HCT116 (cell line): Measurements from ENCODE around the gene KCTD14. TPM values are rescaled to one million over a fixed set of nuclear protein-coding genes. Genes with fewer than 3 reads are reported as not detected.
"Not testable (repeated sequence)": the region's sequence is repeated elsewhere in the genome, so short reads cannot be mapped to it uniquely, and the experiment has no call there.

Experiments
- ATAC-seq: fragments of 200-7000 bp; cut with Tn5 transposase; 2 replicates; pipeline ENCODE4 v1.9.1; 2020; ENCODE audit warnings: mild to moderate bottlenecking, moderate library complexity
- BruUV-seq: library from RNA; stranded (reverse); fragments of 400-500 nt; replicated peaks from 2 replicates; lab custom pipeline; 2021; lab: Mats Ljungman, UMichigan
- CTCF ChIA-PET: fragments of 300-600 bp; sonication (Branson Sonifier 250); formaldehyde crosslinking; loops from one replicate; lab custom pipeline; 2021; ENCODE audit warnings: antibody characterized with exemption; lab: Charles Lee
- POLR2A ChIA-PET: fragments of 300-600, 350-600 bp; sonication (Branson Sonifier 250); formaldehyde crosslinking; loops from one replicate; lab custom pipeline; 2021; ENCODE audit warnings: antibody characterized with exemption; lab: Charles Lee
- RAD21 ChIA-PET, 2 experiments: fragments of 300-600 bp; sonication (Branson Sonifier 250); formaldehyde crosslinking; loops; one replicate each; lab custom pipeline; 2023; ENCODE audit warnings: low total read pairs in 2 of 2; ENCODE audit not compliant: uncharacterized antibody in 2 of 2, unreplicated experiment in 2 of 2, low non-redundant PET in 1 of 2; lab: Charles Lee
- DNase-seq: peaks from one replicate; pipeline ENCODE4 v3.0.0-alpha.2; 2010; ENCODE audit warnings: low read depth, low spot score
- H2AFZ ChIP-seq: fragments of 200-600 bp; shearing (Covaris generic), sonication (generic); 2 replicates; pipeline ENCODE4 v1.6.1; 2017; ENCODE audit warnings: low read depth, mixed run types, mixed read lengths, antibody characterized with exemption, low read length; ENCODE audit not compliant: poor library complexity, severe bottlenecking
- H3K27ac ChIP-seq: 2 replicates; pipeline ENCODE4 v1.5.1; 2012; ENCODE audit warnings: low read depth, low read length
- H3K27me3 ChIP-seq: fragments of 200-600 bp; sonication (generic); 2 replicates; pipeline ENCODE4 v1.6.1; 2016; ENCODE audit warnings: mixed run types, low read length, mixed read lengths; ENCODE audit not compliant: insufficient read depth
- H3K36me3 ChIP-seq, 2 experiments: fragments of 200-500 bp in 1 of 2; fragments of 200-600 bp in 1 of 2; sonication (Bioruptor generic) in 1 of 2; sonication (generic) in 1 of 2; 2 replicates each; pipeline versions ENCODE4 v1.5.1 to v1.6.1; 2014 to 2016; ENCODE audit warnings: low read length in 2 of 2, inconsistent platforms in 1 of 2, mixed read lengths in 1 of 2, mixed run types in 1 of 2; ENCODE audit not compliant: insufficient read depth in 2 of 2, control insufficient read depth in 1 of 2
- H3K4me1 ChIP-seq, 2 experiments: fragments of 200-600 bp in 1 of 2; sonication (generic) in 1 of 2; 2 replicates each; pipeline versions ENCODE4 v1.5.1 to v1.6.1; 2012 to 2017; ENCODE audit warnings: low read length in 2 of 2, inconsistent platforms in 1 of 2, mild to moderate bottlenecking in 1 of 2, mixed read lengths in 1 of 2, mixed run types in 1 of 2, moderate library complexity in 1 of 2; ENCODE audit not compliant: insufficient read depth in 2 of 2, control insufficient read depth in 1 of 2
- H3K4me2 ChIP-seq: fragments of 200-600 bp; sonication (generic); 2 replicates; pipeline ENCODE4 v1.6.1; 2017; ENCODE audit warnings: mixed run types, low read length, mixed read lengths
- H3K4me3 ChIP-seq, 2 experiments: fragments of 200-600 bp in 1 of 2; sonication (generic) in 1 of 2; replicated peaks in 1 of 2; 2 replicates each; pipeline ENCODE4 v1.5.1; 2011 to 2016; ENCODE audit warnings: low read length in 2 of 2, control low read depth in 1 of 2, low read depth in 1 of 2, mild to moderate bottlenecking in 1 of 2, mixed read lengths in 1 of 2, mixed run types in 1 of 2
- H3K79me2 ChIP-seq: fragments of 200-600 bp; sonication (generic); 2 replicates; pipeline ENCODE4 v1.6.1; 2017; ENCODE audit warnings: mild to moderate bottlenecking, mixed run types, low read length, moderate library complexity, mixed read lengths; ENCODE audit not compliant: insufficient read depth
- H3K9ac ChIP-seq: fragments of 200-600 bp; sonication (generic); 2 replicates; pipeline ENCODE4 v1.6.1; 2016; ENCODE audit warnings: low read length, mixed read lengths
- H3K9me2 ChIP-seq: fragments of 200-600 bp; sonication (generic), shearing (Covaris generic); 2 replicates; pipeline ENCODE4 v1.6.1; 2017; ENCODE audit warnings: mixed run types, mild to moderate bottlenecking, moderate library complexity; ENCODE audit not compliant: insufficient read depth
- H3K9me3 ChIP-seq, 2 experiments: fragments of 200-500 bp in 1 of 2; fragments of 200-600 bp in 1 of 2; sonication (Bioruptor generic) in 1 of 2; sonication (generic) in 1 of 2; 2 replicates each; pipeline ENCODE4 v1.6.1; 2014 to 2017; ENCODE audit warnings: low read length in 2 of 2, mixed read lengths in 2 of 2, inconsistent platforms in 1 of 2, low read depth in 1 of 2, mild to moderate bottlenecking in 1 of 2, mixed run types in 1 of 2, moderate library complexity in 1 of 2; ENCODE audit not compliant: control insufficient read depth in 1 of 2, insufficient read depth in 1 of 2
- H4K20me1 ChIP-seq: fragments of 200-600 bp; sonication (generic), shearing (Covaris generic); 2 replicates; pipeline ENCODE4 v1.6.1; 2017; ENCODE audit warnings: mixed run types, mild to moderate bottlenecking, moderate library complexity; ENCODE audit not compliant: insufficient read depth
- ELF1 ChIP-seq: IDR thresholded peaks from 2 replicates; pipeline ENCODE4 v1.6.1; 2012; ENCODE audit warnings: low read depth, borderline replicate concordance
- FOSL1 ChIP-seq: IDR thresholded peaks from 2 replicates; pipeline ENCODE4 v1.6.1; 2012; ENCODE audit warnings: low read depth
- JUND ChIP-seq: IDR thresholded peaks from 2 replicates; pipeline ENCODE4 v1.6.1; 2012
- POLR2A ChIP-seq: IDR thresholded peaks from 2 replicates; pipeline ENCODE4 v1.7.0; 2011; ENCODE audit warnings: borderline replicate concordance; ENCODE audit not compliant: insufficient read depth, insufficient read length; ENCODE audit errors: extremely low read depth
- POLR2AphosphoS5 ChIP-seq: IDR thresholded peaks from 2 replicates; pipeline ENCODE4 v1.6.1; 2011; ENCODE audit warnings: mild to moderate bottlenecking, low read depth, low read length, moderate library complexity
- SP1 ChIP-seq: IDR thresholded peaks from 2 replicates; pipeline ENCODE4 v1.6.1; 2012; ENCODE audit warnings: low read depth
- TCF7L2 ChIP-seq: IDR thresholded peaks from 2 replicates; pipeline ENCODE4 v1.7.0; 2011; ENCODE audit warnings: borderline replicate concordance, inconsistent platforms; ENCODE audit not compliant: insufficient read depth, insufficient read length; ENCODE audit errors: extremely low read depth
- YY1 ChIP-seq: IDR thresholded peaks from 2 replicates; pipeline ENCODE4 v1.6.1; 2011; ENCODE audit warnings: low read length, low read depth, moderate library complexity, mild to moderate bottlenecking; ENCODE audit not compliant: insufficient replicate concordance; ENCODE audit errors: extremely low read depth
- ZBTB33 ChIP-seq: IDR thresholded peaks from 2 replicates; pipeline ENCODE4 v1.6.1; 2011; ENCODE audit warnings: mild to moderate bottlenecking, low read length, moderate library complexity; ENCODE audit not compliant: insufficient replicate concordance; ENCODE audit errors: extremely low read depth
- intact Hi-C: fragments of 100-400 bp; cut with micrococcal nuclease; formaldehyde crosslinking; loops from 2 replicates; pipeline ENCODE4 v1.10.0; 2022
- total RNA-seq: library from RNA; stranded (reverse); gene quantifications from one replicate; pipeline ENCODE4 v1.2.1, GENCODE V29; 2021; ENCODE audit not compliant: unreplicated experiment

KCTD14 gene
- total RNA-seq, 1 experiment from 2014 or later = 15.2 TPM

DNA sequence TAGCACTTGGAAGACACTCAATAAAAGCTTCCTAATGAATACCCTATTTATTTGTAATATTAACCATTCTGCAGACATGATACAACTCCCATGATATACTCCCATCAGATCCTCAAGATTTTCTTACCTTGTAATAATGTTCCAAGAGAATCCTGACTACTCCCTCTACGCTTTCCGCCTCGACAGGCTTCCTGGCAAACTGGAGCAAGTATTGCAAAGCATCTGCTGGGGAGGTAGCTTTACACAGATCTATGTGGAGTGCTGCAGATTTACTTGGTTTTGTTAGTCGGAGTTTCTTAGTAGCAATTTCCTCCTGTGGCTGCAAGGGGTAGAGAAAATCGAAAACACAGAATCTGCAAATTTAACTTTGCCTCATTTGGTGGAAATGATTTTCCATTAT, 32.1 kb downstream of the KCTD14 start:
- Histone ChIP-seq H3K27me3 (no peaks in the 10 kb centered on the region), H3K4me3 (no peak overlapping the region), H3K4me2 (no peak overlapping the region), H3K79me2 (peaks cover 20% of the 10 kb centered on the region), H3K9ac (no peak overlapping the region), H3K36me3 (peaks cover 4 to 24% of the 10 kb centered on the region in 2 experiments; a peak in 3 of 4 replicates), H3K27ac (no peak overlapping the region), H3K9me3 (no peaks in the 10 kb centered on the region), H4K20me1 (no peaks in the 10 kb centered on the region), H2AFZ (no peak overlapping the region), H3K4me1 (peaks cover 17 to 18% of the 10 kb centered on the region in 2 experiments), H3K9me2 (no peaks in the 10 kb centered on the region)
- DNase-seq (no peak), ATAC-seq (no peak)
- TF ChIP-seq SP1 = no peak
- TF ChIP-seq POLR2AphosphoS5 = no peak
- TF ChIP-seq ZBTB33 = no peak
- no peak for TF ChIP-seq TCF7L2
- no peak for TF ChIP-seq YY1
- no peak for TF ChIP-seq POLR2A
- no peak for TF ChIP-seq FOSL1
- no peak for TF ChIP-seq JUND
- TF ChIP-seq ELF1 = no peak
- no TSS peak for BruUV-seq
- POLR2A ChIA-PET = no interaction called here
- RAD21 ChIA-PET = no interaction called here
- intact Hi-C loops = no loop called here
- CTCF ChIA-PET = no interaction called here

DNA sequence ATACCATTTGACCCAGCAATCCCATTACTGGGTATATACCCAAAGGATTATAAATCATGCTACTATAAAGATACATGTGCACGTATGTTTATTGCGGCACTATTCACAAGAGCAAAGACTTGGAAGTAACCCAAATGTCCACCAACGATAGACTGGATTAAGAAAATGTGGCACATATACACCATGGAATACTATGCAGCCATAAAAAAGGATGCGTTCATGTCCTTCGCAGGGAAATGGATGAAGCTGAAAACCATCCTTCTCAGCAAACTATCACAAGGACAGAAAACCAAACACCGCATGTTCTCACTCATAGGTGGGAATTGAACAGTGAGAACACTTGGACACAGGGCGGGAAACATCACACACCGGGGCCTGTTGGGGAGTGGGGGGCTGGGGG, 36.6 kb downstream of the KCTD14 start:
- CTCF ChIA-PET, BruUV-seq: not testable (repeated sequence)

More for the DNA sequence above, 36.6 kb downstream of the KCTD14 start:
- Histone ChIP-seq H3K79me2 (peaks cover 17% of the 10 kb centered on the region; the same call in 1 of the 2 replicates), H3K36me3 (peaks cover 4 to 24% of the 10 kb centered on the region in 2 experiments; a peak in 3 of 4 replicates)
- H3K4me2 ChIP-seq, H3K4me1 ChIP-seq, H3K27me3 ChIP-seq, H3K9me2 ChIP-seq, H3K9ac ChIP-seq, H3K9me3 ChIP-seq, DNase-seq, ATAC-seq, RAD21 ChIA-PET, H3K4me3 ChIP-seq, H4K20me1 ChIP-seq, POLR2A ChIA-PET, H2AFZ ChIP-seq, H3K27ac ChIP-seq, intact Hi-C loops: not testable (repeated sequence)
